Esophagus squamous epithelium (tissue), 4 donors: ENCODE measurements around the gene HMGN1.

Experiments used
- CTCF ChIP-seq, 6 experiments: fragments of 450-650 bp in 4 of 6; fragments of 200-600 bp in 2 of 6; sonication (generic) in 2 of 6; IDR thresholded peaks; one replicate each; pipeline ENCODE4 v1.5.1; 2016 to 2019; ENCODE audit warnings: antibody characterized with exemption in 6 of 6, mild to moderate bottlenecking in 4 of 6, moderate library complexity in 4 of 6
- POLR2A ChIP-seq, 4 donors: fragments of 450-650 bp; IDR thresholded peaks; one replicate each; pipeline ENCODE4 v1.6.1; 2017; ENCODE audit warnings: antibody characterized with exemption in 4 of 4, mild to moderate bottlenecking in 4 of 4, moderate library complexity in 3 of 4

GRCh38 chr21:39319251-39319756 is 29.6 kb downstream of the HMGN1 start:
- TF ChIP-seq CTCF (IDR thresholded peaks at IDR 0.05) (no peak), POLR2A (IDR thresholded peaks at IDR 0.05) (no peak)
